ENCODE measurements around the gene AMD1. TPM values are rescaled to one million over a fixed set of nuclear protein-coding genes. Genes with fewer than 3 reads are reported as not detected.

AMD1 gene
- total and polyA plus RNA-seq, 4 experiments from 2014 or later, result 53.6 to 63.8 (median 62.7) TPM

DNA sequence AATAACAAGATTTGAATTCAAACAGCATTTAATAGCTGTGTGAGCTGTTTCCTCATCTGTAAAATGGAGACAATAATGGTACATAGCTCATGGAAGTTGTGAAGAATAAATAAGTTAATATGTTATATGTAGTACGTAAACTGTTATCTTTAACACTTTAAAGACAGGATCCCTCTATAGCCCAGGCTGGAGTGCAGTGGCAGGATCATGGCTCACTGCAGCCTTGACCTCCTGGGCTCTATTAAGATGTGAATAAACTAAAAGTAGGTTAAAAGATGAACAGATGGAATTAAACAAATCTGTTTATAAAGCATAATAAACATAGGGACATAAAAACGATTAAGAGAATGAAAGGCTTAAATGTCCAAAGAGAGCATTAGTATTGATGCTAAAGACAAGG, 3.0 kb downstream of the AMD1 start:
- H3K27me3 Mint-ChIP-seq, result no peaks in the 10 kb centered on the region
- H3K4me1 ChIP-seq (ENCODE audit: insufficient read depth, low read length), result peaks cover 63% of the 10 kb centered on the region

DNA sequence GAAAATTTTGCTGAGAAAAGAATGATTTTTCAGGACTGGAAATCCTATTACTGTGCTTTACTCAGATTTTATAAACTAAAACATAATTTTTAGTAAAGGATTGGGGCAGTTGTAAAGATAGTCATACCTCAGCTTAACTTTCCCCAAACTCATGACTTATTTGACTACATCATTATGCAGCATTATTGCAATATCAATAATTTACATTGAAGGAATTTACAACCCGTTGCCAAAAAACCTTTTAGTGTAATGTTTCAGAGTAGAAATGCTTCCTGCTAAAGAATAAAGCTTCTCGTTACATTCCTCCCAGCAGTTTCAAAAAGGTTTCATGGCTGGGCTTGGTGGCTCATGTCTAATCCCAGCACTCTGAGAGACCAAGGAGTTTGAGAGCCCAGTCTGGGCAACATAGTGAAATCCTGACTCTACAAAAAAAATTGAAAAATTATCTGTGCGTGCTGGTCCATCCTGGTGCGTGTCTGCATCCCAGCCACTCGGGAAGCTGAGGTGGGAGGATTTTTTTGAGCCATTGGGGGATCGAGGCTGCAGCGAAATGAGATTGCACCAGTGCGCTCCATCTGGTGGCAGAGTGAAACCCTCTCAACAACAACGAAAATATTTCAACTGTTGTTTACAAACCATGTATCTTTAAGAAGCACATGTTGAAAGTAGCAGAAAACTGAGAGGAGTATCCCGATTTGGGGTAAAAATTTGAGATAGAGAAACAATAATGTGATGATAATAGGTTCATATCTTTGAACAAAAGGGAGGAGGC, 4.4 kb downstream of the AMD1 start:
- peak; percentile 33 to 52 (median 42) for DNase-seq
- H3K9me3 Mint-ChIP-seq, result peaks cover 0 to 5% (median 0%) of the 10 kb centered on the region in 8 donors
- no peaks in the 10 kb centered on the region for H3K27me3 Mint-ChIP-seq
- H3K36me3 ChIP-seq (ENCODE audit: insufficient read depth, low read length), result no peaks in the 10 kb centered on the region
- peak overlapping the region; percentile 32 to 94 (median 82) for H3K27ac Mint-ChIP-seq
- ChIA-PET POLR2A (ENCODE audit: partially characterized antibody) (interaction anchor here (0.8 to 8.7 kb wide), 9 partner anchors 9 to 197 kb away, joined by 3 to 535 read pairs (median 5); partner anchors contain the start of genes CDK19, GTF3C6 and RPF2), CTCF (ENCODE audit: partially characterized antibody) (interaction anchor here (0.7 to 9.0 kb wide), 25 partner anchors 9 to 1114 kb away, joined by 3 to 102 read pairs (median 4); partner anchors contain the start of genes CDK19 and GTF3C6)
- H3K4me1 ChIP-seq (ENCODE audit: insufficient read depth, low read length), result peaks cover 72% of the 10 kb centered on the region
- peak overlapping the region; percentile 19 to 32 for H3K4me3 ChIP-seq (ENCODE audit: low read length in 2 of 2)
- H3K4me1 Mint-ChIP-seq, result peaks cover 57 to 91% (median 68%) of the 10 kb centered on the region in 4 donors
- no peaks in the 10 kb centered on the region for H3K9me3 ChIP-seq (ENCODE audit: control insufficient read depth in 1 of 2, low read length in 2 of 2)
- intact Hi-C loops (cut with micrococcal nuclease), result loop anchor here (1.0 to 10.0 kb wide), 5 partner anchors 70 to 606 kb away; partner anchors contain the start of gene REV3L
- H3K27me3 ChIP-seq (ENCODE audit: insufficient read depth, low read length), result no peaks in the 10 kb centered on the region
- H3K4me3 Mint-ChIP-seq, result peak overlapping the region; percentile 71 to 94 (median 89)
- H3K36me3 Mint-ChIP-seq, result peaks cover 0 to 15% of the 10 kb centered on the region in 2 donors
- peak overlapping the region; percentile 25 for H3K27ac ChIP-seq (ENCODE audit: low read depth, low read length)

More for the DNA sequence above, 3.0 kb downstream of the AMD1 start:
- Mint-ChIP-seq H3K4me3 (peak overlapping the region; percentile 89 to 99 (median 92)), H3K36me3 (peaks cover 0 to 15% of the 10 kb centered on the region in 2 donors), H3K4me1 (peaks cover 51 to 85% (median 61%) of the 10 kb centered on the region in 4 donors), H3K9me3 (peaks cover 0 to 5% (median 0%) of the 10 kb centered on the region in 8 donors), H3K27ac (peak overlapping the region; percentile 89 to 96 (median 93))
- Histone ChIP-seq H3K36me3 (ENCODE audit: insufficient read depth, low read length) (no peaks in the 10 kb centered on the region), H3K27ac (ENCODE audit: low read depth, low read length) (peak overlapping the region; percentile 87), H3K27me3 (ENCODE audit: insufficient read depth, low read length) (no peaks in the 10 kb centered on the region), H3K9me3 (ENCODE audit: control insufficient read depth in 1 of 2, low read length in 2 of 2) (no peaks in the 10 kb centered on the region), H3K4me3 (ENCODE audit: low read length in 2 of 2) (peak overlapping the region; percentile 59 to 87)
- no peak for DNase-seq
- CTCF ChIA-PET (ENCODE audit: partially characterized antibody), result interaction anchor here (1.1 to 9.0 kb wide), 9 partner anchors 8 to 349 kb away, joined by 3 to 102 read pairs (median 11); partner anchors contain the start of gene CDK19
- intact Hi-C loops (cut with micrococcal nuclease), result loop anchor here (10.0 kb wide), 2 partner anchors 377 to 607 kb away; partner anchors contain the start of gene REV3L
- POLR2A ChIA-PET (ENCODE audit: partially characterized antibody), result interaction anchor here (1.4 to 8.7 kb wide), 8 partner anchors 11 to 1209 kb away, joined by 3 to 535 read pairs (median 23); partner anchors contain the start of genes CDK19, FAM229B, GTF3C6 and REV3L

DNA sequence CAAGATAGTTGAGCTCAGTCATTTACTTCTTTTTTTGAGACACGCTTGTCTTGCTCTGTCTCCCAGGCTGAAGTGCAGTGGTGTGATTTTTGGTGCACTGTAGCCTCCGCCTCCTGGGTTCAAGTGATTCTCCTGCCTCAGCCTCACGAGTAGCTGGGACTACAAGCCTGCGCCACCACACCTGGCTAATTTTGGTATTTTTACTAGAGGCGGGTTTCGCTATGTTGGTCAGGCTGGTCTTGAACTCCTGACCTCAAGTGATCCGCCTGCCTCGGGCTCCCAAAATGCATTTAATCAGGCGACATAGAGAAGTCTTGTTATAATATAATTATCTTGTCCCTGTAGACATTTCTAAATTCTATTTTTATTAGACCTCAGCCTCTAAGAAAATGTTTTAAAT, 6.1 kb downstream of the AMD1 start:
- Histone ChIP-seq H3K36me3 (ENCODE audit: insufficient read depth, low read length) (no peaks in the 10 kb centered on the region), H3K4me3 (ENCODE audit: low read length in 2 of 2) (no peak overlapping the region), H3K27me3 (ENCODE audit: insufficient read depth, low read length) (no peaks in the 10 kb centered on the region), H3K4me1 (ENCODE audit: insufficient read depth, low read length) (peaks cover 89% of the 10 kb centered on the region), H3K9me3 (ENCODE audit: control insufficient read depth in 1 of 2, low read length in 2 of 2) (no peaks in the 10 kb centered on the region), H3K27ac (ENCODE audit: low read depth, low read length) (no peak overlapping the region)
- intact Hi-C loops (cut with micrococcal nuclease), result no loop called here
- Mint-ChIP-seq H3K4me3 (peak overlapping the region in 5 of 8 donors; percentile 36 to 90 (median 81)), H3K9me3 (no peaks in the 10 kb centered on the region), H3K27ac (peak overlapping the region in 1 of 7 donors; percentile 94), H3K27me3 (no peaks in the 10 kb centered on the region), H3K36me3 (peaks cover 0 to 7% of the 10 kb centered on the region in 2 donors), H3K4me1 (peaks cover 68 to 98% (median 83%) of the 10 kb centered on the region in 4 donors)
- no peak for DNase-seq
- POLR2A ChIA-PET (ENCODE audit: partially characterized antibody), result no interaction called here
- CTCF ChIA-PET (ENCODE audit: partially characterized antibody), result interaction anchor here (9.0 kb wide), 1 partner anchor 65 kb away, joined by 102 read pairs; the partner anchor contains the start of gene CDK19

DNA sequence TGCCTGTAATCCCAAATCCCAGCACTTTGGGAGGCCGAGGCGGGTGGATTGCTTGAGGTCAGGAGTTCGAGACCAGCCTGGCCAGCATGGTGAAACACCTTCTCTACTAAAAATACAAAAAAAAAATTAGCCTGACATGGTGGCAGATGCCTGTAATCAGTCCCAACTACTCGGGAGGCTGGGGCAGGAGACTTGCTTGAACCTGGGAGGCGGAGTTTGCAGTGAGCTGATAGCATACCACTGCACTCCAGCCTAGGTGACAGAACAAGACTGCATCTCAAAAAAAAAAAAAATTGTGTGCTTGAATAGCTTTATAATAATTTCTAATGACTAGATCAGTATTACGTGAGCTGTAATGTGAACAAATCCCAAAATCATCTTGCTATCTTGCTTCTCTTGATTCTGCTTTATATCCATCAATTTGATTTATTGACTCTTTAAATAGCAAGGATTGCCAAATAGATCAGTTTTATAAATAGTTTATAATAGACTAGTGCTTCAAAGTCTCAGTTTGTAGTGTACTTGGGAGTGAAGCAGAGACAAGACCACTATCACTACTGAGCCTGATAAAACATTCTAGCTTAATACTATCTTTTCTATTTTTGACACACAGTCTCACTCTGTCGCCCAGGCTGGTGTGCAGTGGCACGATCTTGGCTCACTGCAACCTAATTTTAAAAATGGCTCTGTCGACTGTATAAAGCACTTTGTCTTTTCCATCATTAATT, 7.1 kb downstream of the AMD1 start:
- no peak overlapping the region for H3K27ac ChIP-seq (ENCODE audit: low read depth, low read length)
- no peaks in the 10 kb centered on the region for H3K9me3 ChIP-seq (ENCODE audit: control insufficient read depth in 1 of 2, low read length in 2 of 2)
- Mint-ChIP-seq H3K4me3 (peak overlapping the region in 5 of 8 donors; percentile 53 to 89 (median 73)), H3K27ac (peak overlapping the region in 5 of 7 donors; percentile 21 to 94 (median 43)), H3K27me3 (no peaks in the 10 kb centered on the region), H3K36me3 (peaks cover 0 to 6% of the 10 kb centered on the region in 2 donors), H3K4me1 (peaks cover 72 to 99% (median 85%) of the 10 kb centered on the region in 4 donors), H3K9me3 (no peaks in the 10 kb centered on the region)
- no peak for DNase-seq
- H3K4me1 ChIP-seq (ENCODE audit: insufficient read depth, low read length), result peaks cover 99% of the 10 kb centered on the region
- no peaks in the 10 kb centered on the region for H3K27me3 ChIP-seq (ENCODE audit: insufficient read depth, low read length)
- intact Hi-C loops (cut with micrococcal nuclease), result no loop called here
- no peaks in the 10 kb centered on the region for H3K36me3 ChIP-seq (ENCODE audit: insufficient read depth, low read length)
- ChIA-PET CTCF (ENCODE audit: partially characterized antibody) (interaction anchor here (1.1 to 2.6 kb wide), 8 partner anchors 8 to 353 kb away, joined by 3 to 17 read pairs (median 4); partner anchors contain the start of gene CDK19), POLR2A (ENCODE audit: partially characterized antibody) (interaction anchor here (1.0 to 2.4 kb wide), 3 partner anchors 7 to 66 kb away, joined by 3 to 12 read pairs (median 4); partner anchors contain the start of genes AMD1 and CDK19)
- no peak overlapping the region for H3K4me3 ChIP-seq (ENCODE audit: low read length in 2 of 2)

DNA sequence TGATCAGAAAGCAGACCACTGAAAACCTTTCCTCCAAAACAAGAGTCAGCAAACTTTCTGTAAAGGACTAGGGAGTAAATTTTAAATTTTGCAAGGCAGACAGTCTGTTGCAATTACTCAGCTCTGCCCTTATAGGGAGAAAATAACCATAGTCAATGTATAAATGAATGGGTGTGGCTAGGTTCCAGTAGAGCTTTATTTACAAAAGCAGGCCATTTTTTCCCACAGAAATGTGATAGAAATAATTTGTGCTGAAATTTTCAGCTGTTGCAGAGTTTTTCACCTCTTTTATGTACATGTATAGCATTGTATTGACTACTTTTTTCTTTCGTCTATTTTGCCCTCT, 7.7 kb downstream of the AMD1 start:
- Histone ChIP-seq H3K36me3 (ENCODE audit: insufficient read depth, low read length) (no peaks in the 10 kb centered on the region), H3K9me3 (ENCODE audit: control insufficient read depth in 1 of 2, low read length in 2 of 2) (no peaks in the 10 kb centered on the region), H3K4me1 (ENCODE audit: insufficient read depth, low read length) (peaks cover 99% of the 10 kb centered on the region), H3K27me3 (ENCODE audit: insufficient read depth, low read length) (no peaks in the 10 kb centered on the region), H3K4me3 (ENCODE audit: low read length in 2 of 2) (no peak overlapping the region), H3K27ac (ENCODE audit: low read depth, low read length) (no peak overlapping the region)
- intact Hi-C loops (cut with micrococcal nuclease), result no loop called here
- H3K9me3 Mint-ChIP-seq, result no peaks in the 10 kb centered on the region
- H3K4me3 Mint-ChIP-seq, result peak overlapping the region in 6 of 8 donors; percentile 26 to 89 (median 60)
- H3K36me3 Mint-ChIP-seq, result peaks cover 0 to 8% of the 10 kb centered on the region in 2 donors
- peak overlapping the region in 6 of 7 donors; percentile 19 to 67 (median 52) for H3K27ac Mint-ChIP-seq
- CTCF ChIA-PET (ENCODE audit: partially characterized antibody), result interaction anchor here (1.1 to 2.6 kb wide), 8 partner anchors 9 to 354 kb away, joined by 3 to 17 read pairs (median 4); partner anchors contain the start of gene CDK19
- no peaks in the 10 kb centered on the region for H3K27me3 Mint-ChIP-seq
- peaks cover 69 to 99% (median 84%) of the 10 kb centered on the region in 4 donors for H3K4me1 Mint-ChIP-seq
- DNase-seq, result no peak
- POLR2A ChIA-PET (ENCODE audit: partially characterized antibody), result interaction anchor here (1.0 to 2.4 kb wide), 4 partner anchors 8 to 67 kb away, joined by 3 to 12 read pairs (median 4); partner anchors contain the start of genes AMD1 and CDK19

DNA sequence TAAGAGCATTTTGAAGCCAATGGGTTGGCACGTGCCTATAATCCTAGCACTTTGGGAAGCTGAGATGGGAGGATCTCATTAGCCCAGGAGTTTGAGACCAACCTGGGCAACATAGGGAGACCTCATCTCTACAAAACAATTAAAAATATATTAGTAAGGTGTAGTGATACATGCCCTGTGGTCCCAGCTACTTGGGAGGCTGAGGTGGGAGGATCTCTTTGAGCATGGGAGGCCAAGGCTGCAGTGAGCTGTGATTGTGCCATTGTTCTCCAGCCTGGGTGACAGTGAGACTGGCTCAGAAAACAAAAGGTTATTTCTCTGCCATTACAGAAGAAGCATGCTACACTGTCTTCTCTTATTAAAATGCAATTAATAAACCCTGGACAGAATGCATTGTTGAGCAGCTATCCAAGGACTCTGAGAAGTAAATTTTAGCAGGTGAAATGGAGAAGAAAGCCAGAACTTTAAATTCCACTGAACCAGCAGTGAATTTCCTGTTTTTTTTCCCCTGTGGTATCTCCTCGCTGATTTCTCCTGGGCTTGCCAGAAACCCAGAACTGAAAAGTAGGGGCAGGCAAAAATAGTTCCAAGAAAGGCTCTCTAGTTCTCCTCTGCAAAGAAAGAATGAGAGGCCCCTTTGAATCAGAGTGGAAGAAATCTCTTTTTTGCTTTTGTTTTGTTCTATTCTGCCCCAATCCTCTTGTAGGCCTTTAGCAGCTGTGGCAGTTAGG, 8.4 kb downstream of the AMD1 start:
- H3K4me3 ChIP-seq (ENCODE audit: low read length in 2 of 2), result no peak overlapping the region
- CTCF ChIA-PET (ENCODE audit: partially characterized antibody), result interaction anchor here (1.1 to 2.6 kb wide), 7 partner anchors 9 to 354 kb away, joined by 3 to 17 read pairs (median 4); partner anchors contain the start of gene CDK19
- intact Hi-C loops (cut with micrococcal nuclease), result no loop called here
- peaks cover 98% of the 10 kb centered on the region for H3K4me1 ChIP-seq (ENCODE audit: insufficient read depth, low read length)
- no peaks in the 10 kb centered on the region for H3K36me3 ChIP-seq (ENCODE audit: insufficient read depth, low read length)
- no peaks in the 10 kb centered on the region for H3K9me3 Mint-ChIP-seq
- peak overlapping the region in 7 of 8 donors; percentile 1 to 89 (median 55) for H3K4me3 Mint-ChIP-seq
- H3K27me3 ChIP-seq (ENCODE audit: insufficient read depth, low read length), result no peaks in the 10 kb centered on the region
- H3K4me1 Mint-ChIP-seq, result peaks cover 64 to 95% (median 80%) of the 10 kb centered on the region in 4 donors
- H3K36me3 Mint-ChIP-seq, result peaks cover 0 to 10% of the 10 kb centered on the region in 2 donors
- no peaks in the 10 kb centered on the region for H3K27me3 Mint-ChIP-seq
- peak overlapping the region in 5 of 7 donors; percentile 35 to 67 (median 53) for H3K27ac Mint-ChIP-seq
- no peak for DNase-seq
- no peak overlapping the region for H3K27ac ChIP-seq (ENCODE audit: low read depth, low read length)
- POLR2A ChIA-PET (ENCODE audit: partially characterized antibody), result interaction anchor here (0.7 to 2.4 kb wide), 4 partner anchors 8 to 68 kb away, joined by 3 to 12 read pairs (median 4); partner anchors contain the start of genes AMD1 and CDK19
- H3K9me3 ChIP-seq (ENCODE audit: control insufficient read depth in 1 of 2, low read length in 2 of 2), result no peaks in the 10 kb centered on the region

All from CD4-positive, alpha-beta memory T cell (primary cell).